ENCODE results near the gene BDH1.

The BDH1 gene

DNA sequence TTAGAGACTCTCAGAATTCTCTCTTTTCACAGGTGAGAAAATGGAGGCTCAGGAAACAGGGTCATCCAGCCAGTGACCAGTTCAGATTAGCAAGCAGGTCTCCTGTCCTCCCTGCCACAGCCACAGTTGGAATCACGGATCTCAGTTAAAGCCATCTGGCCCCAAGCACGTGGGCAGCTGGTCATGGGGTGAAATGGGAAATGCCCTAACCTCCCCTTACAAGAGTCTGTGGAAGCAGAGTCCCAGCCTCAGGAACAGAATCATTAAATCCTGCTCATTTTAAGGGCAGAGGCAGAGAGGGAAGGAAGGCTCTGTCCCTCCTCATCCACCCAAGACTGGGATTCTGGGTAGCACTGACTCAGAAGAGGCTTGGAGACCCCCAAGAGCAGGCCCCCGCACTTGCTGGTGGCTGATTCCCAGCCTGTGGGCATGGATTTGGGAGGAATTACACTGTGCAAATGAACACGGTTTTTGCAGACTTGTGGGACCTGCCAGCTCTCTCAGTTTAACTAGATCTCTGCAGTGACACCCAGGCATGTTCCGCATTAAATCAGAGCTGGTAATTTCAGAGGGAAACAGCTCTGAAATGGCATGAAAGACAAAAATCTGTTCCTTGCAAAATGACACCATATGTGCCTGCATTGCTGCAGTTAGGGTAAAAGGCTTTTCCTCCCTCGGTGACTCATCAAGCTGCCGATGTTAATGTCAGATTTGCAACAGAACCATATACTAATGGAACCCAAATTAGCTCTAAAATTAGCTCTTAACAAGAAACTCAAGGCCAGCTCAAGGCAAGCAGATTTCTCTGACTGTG, 89.0 kb downstream of the BDH1 start:
- DNase-seq (ENCODE audit: low read depth): peak; percentile 20
- H3K4me3 ChIP-seq (ENCODE audit: low read depth, low read length): no peak overlapping the region
- TF ChIP-seq POLR2A (IDR thresholded peaks at IDR 0.05; ENCODE audit: extremely low read depth, insufficient read length) (no peak), CTCF (IDR thresholded peaks at IDR 0.05; ENCODE audit: low read depth, low read length) (no peak)

DNA sequence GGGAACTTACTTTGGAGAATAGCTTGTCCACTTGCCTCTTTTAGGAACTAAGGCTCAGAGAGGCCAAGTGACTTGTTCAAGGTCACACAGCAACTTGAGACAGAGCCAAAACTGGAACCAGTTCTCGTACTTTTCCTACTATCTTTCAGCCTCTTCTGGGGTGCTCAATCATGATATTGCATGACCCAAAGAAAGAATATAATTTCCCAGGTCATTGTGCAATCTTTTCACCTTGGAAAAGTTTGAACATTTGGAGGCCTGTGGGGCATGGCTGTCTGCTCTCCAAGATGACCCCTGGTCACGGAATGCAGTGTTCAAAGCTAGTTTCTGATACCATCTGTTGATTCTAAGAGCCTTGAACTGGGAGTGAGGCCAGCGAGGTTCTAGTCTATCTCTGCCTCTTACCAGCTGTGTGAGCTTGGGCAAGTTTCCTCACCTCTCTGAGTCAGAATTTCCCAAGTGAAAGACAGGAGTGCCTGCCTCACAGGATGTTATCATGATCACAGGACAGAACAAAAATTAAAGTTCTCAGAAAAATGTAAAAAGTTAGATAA, 89.7 kb downstream of the BDH1 start:
- TF ChIP-seq CTCF (IDR thresholded peaks at IDR 0.05; ENCODE audit: low read depth, low read length) (no peak), MAX (IDR thresholded peaks at IDR 0.05; ENCODE audit: low read depth, low read length) (no peak), MYC (IDR thresholded peaks at IDR 0.05; ENCODE audit: low read depth, low read length) (no peak), POLR2A (IDR thresholded peaks at IDR 0.05; ENCODE audit: extremely low read depth, insufficient read length) (no peak)
- H3K4me3 ChIP-seq (ENCODE audit: low read depth, low read length): no peak overlapping the region
- DNase-seq (ENCODE audit: low read depth): no peak

GRCh38 chr3:197465197-197465995, 90.4 kb downstream of the BDH1 start:
- TF ChIP-seq MAX (IDR thresholded peaks at IDR 0.05; ENCODE audit: low read depth, low read length) (no peak), POLR2A (IDR thresholded peaks at IDR 0.05; ENCODE audit: extremely low read depth, insufficient read length) (no peak), CTCF (IDR thresholded peaks at IDR 0.05; ENCODE audit: low read depth, low read length) (no peak), MYC (IDR thresholded peaks at IDR 0.05; ENCODE audit: low read depth, low read length) (no peak)
- no peak overlapping the region for H3K4me3 ChIP-seq (ENCODE audit: low read depth, low read length)
- DNase-seq (ENCODE audit: low read depth): no peak

GRCh38 chr3:197464794-197465193, 91.0 kb downstream of the BDH1 start:
- no peak for TF ChIP-seq MYC (IDR thresholded peaks at IDR 0.05; ENCODE audit: low read depth, low read length)
- TF ChIP-seq MAX (IDR thresholded peaks at IDR 0.05; ENCODE audit: low read depth, low read length): no peak
- no peak for TF ChIP-seq POLR2A (IDR thresholded peaks at IDR 0.05; ENCODE audit: extremely low read depth, insufficient read length)
- no peak for TF ChIP-seq CTCF (IDR thresholded peaks at IDR 0.05; ENCODE audit: low read depth, low read length)
- no peak overlapping the region for H3K4me3 ChIP-seq (ENCODE audit: low read depth, low read length)
- no peak for DNase-seq (ENCODE audit: low read depth)

- DNase-seq (ENCODE audit: low read depth): no peak
These were observed 92.5 kb downstream of the BDH1 start for GRCh38 chr3:197463279-197463678.

More at GRCh38 chr3:197463279-197463678, 92.5 kb downstream of the BDH1 start:
- TF ChIP-seq MAX (IDR thresholded peaks at IDR 0.05; ENCODE audit: low read depth, low read length): no peak
- TF ChIP-seq CTCF (IDR thresholded peaks at IDR 0.05; ENCODE audit: low read depth, low read length): no peak
- no peak for TF ChIP-seq MYC (IDR thresholded peaks at IDR 0.05; ENCODE audit: low read depth, low read length)
- no peak for TF ChIP-seq POLR2A (IDR thresholded peaks at IDR 0.05; ENCODE audit: extremely low read depth, insufficient read length)
- H3K4me3 ChIP-seq (ENCODE audit: low read depth, low read length): no peak overlapping the region
